Retinal pigment epithelial cell (primary cell): ENCODE results near the gene CNPY4.
A peak's percentile ranks its signal among the peaks of the same experiment; 100 is the strongest.

ENCODE experiments used
- DNase-seq: peaks from one replicate; pipeline ENCODE4 v3.0.0-alpha.2; 2010; ENCODE audit warnings: low read depth
- H3K4me3 ChIP-seq: 2 replicates; pipeline ENCODE4 v1.5.1; 2011; ENCODE audit warnings: mild to moderate bottlenecking, low read length, control low read depth, moderate library complexity
- TF ChIP-seq, protein P1 (sequence below): conservative IDR thresholded peaks from 2 replicates; pipeline ENCODE4 v1.5.1; 2011; ENCODE audit warnings: low read depth, low read length, control low read depth, inconsistent platforms

Gene CNPY4

DNA sequence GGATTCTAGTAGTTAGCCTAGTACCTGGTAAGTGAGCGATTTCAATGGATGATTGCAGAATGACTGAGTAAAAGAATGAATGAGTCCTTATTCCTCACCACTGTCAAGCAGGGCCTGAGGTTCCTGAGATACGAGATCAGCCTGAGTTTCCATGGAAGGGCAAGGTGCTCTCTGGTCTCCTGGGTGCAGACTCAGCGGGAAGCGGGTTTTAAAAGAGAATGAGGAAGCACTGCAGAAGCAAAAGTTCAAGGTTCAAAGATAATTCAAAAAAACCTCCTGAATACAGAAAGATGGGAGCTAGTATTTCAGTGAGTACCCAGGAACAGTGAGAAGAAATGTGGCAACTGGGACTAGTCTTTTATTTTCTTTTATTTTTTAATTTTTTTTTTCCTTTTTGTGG is 42.2 kb upstream of the CNPY4 start:
- TF ChIP-seq, protein P1, sequence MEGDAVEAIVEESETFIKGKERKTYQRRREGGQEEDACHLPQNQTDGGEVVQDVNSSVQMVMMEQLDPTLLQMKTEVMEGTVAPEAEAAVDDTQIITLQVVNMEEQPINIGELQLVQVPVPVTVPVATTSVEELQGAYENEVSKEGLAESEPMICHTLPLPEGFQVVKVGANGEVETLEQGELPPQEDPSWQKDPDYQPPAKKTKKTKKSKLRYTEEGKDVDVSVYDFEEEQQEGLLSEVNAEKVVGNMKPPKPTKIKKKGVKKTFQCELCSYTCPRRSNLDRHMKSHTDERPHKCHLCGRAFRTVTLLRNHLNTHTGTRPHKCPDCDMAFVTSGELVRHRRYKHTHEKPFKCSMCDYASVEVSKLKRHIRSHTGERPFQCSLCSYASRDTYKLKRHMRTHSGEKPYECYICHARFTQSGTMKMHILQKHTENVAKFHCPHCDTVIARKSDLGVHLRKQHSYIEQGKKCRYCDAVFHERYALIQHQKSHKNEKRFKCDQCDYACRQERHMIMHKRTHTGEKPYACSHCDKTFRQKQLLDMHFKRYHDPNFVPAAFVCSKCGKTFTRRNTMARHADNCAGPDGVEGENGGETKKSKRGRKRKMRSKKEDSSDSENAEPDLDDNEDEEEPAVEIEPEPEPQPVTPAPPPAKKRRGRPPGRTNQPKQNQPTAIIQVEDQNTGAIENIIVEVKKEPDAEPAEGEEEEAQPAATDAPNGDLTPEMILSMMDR, result no peak
- DNase-seq, result no peak
- H3K4me3 ChIP-seq, result no peak overlapping the region

DNA sequence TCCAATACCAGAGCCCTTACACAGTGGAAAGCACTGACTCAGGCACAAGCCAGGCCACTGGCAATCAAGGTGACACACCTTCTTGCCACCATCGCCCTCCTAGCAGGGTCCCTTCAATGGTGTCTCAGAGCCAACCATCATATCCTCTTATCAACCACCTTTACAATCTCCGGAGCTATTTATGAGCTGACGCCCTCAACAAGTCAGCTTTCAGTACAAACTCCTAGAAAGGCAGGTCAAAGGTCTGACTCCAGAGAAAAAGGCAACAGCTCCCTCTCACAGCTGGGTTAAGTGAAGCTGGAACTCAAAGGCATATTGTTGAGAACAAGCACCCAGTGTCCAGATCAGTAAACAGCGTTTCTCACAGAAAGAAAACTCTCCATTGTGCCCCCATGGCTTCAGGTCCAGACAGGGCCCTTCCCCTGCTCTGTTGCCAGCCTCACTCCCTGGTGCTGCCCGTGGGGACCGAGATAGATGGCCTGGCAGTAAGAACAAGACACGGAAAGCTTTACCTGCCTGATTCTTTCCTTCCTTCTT is 40.3 kb upstream of the CNPY4 start:
- no peak overlapping the region for H3K4me3 ChIP-seq
- TF ChIP-seq, protein P1, result no peak
- no peak for DNase-seq

DNA sequence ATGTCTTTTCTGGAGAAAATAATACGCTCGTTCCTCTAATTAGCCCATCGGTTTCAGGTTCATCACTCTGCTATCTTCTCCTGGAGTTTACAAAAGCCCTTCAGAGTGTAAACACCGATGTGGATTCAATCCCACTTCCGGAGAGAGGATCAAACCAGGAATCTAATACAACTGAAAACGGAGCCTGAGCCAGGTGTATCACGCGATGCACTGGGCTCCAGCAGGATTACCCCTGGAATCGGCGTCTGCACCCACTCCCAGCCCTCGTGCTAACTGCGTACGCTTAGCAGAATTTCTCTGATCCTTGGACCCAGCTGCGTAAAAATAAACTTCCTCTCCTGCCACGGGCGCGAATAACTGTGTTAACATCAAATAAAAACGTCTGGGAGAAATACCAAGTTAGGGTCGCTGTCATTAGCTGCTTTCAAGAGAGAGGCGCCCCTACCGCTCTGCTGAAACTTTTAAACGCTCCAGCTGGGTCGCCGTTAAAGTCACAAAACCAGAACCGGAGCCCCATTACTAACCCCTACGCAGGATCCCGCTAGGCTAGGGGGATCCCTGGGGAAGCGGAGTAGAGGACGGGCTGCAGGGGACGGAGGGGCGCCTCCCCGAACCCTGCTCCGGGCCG is 38.4 kb upstream of the CNPY4 start:
- TF ChIP-seq, protein P1, result no peak
- DNase-seq, result peak; percentile 30

DNA sequence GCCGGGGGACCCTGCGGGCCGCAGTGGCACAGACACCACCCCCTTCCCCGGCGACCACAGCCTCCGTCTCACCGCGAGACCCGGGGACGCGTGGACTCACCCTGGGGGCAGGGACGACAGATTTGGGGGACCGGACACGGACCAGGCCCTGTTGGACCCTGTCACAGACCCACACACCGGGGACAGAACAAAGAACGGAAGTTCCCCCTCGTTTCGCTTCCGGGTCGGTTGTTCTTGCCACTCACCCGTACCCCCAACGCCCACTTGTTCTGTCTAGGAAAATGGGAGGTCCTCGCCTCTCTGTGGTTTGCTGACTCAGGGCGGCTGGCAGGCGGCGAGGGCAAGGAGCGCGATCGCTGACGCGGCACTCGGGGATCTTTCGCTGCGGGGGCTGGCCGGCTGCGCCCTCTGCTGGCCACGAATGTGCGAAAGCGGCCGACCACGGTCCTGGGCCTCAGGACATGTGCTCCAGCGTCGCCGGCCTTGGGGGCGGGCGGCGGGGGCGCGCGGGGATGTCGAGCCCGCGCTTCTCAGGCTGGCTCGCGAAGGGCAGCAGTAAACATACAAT is 37.8 kb upstream of the CNPY4 start, which contains the start of gene ZNF3:
TSS of gene ZNF3 (minus strand) at position 189 of the 568 bp plus-strand sequence. CDS start 4,366 bp downstream, outside the sequence.
- peak within 1 kb of the TSS; percentile 96 for H3K4me3 ChIP-seq
- TF ChIP-seq, protein P1, result peak; percentile 74
- peak; percentile 97 for DNase-seq

More for the DNA sequence above, 38.4 kb upstream of the CNPY4 start:
- peak overlapping the region; percentile 96 for H3K4me3 ChIP-seq

DNA sequence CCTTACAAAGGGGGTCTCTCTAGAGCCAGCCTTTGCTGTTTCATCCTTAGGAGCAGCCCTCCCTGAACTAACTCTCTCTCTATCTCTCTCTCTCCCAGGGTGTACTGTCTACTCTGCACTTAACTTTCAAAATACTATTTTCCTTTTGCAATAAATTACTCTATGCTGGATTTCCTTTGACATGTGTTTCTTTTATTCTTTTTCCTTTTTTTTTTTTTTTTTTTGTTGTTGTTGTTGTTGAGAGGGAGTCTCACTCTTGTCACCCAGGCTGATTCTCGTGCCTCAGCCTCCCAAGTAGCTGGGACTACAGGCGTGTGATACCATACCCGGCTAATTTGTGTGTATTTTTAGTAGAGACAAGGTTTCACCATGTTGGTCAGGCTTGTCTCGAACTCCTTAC is 36.5 kb upstream of the CNPY4 start:
- no peak for DNase-seq
- no peak overlapping the region for H3K4me3 ChIP-seq
- TF ChIP-seq, protein P1, result no peak

DNA sequence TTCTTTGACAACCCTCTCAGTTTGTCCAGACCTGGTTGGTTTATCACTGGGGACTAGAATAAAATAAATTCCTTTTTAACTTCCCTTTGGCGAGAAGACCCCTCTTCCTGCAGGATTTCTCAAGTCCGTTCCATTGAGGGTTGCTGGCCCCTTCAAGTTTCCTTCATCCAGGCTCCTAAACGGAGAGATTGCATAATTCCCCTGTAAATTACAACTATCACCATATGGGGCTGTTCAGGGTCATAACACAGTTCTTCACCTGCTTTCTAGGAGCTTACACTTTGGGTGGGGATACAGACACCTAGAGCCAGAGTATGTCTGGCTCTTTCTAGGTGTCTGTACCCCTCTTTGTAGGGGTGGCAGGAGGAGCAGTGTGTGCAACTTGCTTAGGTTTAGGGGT is 33.9 kb upstream of the CNPY4 start:
- H3K4me3 ChIP-seq, result no peak overlapping the region
- TF ChIP-seq, protein P1, result no peak
- no peak for DNase-seq
